Measurements from ENCODE around the gene KRT31. TPM values are rescaled to one million over a fixed set of nuclear protein-coding genes. Genes with fewer than 3 reads are reported as not detected.

KRT31 gene
- total RNA-seq, 1 experiment from 2014 or later, result not detected

DNA sequence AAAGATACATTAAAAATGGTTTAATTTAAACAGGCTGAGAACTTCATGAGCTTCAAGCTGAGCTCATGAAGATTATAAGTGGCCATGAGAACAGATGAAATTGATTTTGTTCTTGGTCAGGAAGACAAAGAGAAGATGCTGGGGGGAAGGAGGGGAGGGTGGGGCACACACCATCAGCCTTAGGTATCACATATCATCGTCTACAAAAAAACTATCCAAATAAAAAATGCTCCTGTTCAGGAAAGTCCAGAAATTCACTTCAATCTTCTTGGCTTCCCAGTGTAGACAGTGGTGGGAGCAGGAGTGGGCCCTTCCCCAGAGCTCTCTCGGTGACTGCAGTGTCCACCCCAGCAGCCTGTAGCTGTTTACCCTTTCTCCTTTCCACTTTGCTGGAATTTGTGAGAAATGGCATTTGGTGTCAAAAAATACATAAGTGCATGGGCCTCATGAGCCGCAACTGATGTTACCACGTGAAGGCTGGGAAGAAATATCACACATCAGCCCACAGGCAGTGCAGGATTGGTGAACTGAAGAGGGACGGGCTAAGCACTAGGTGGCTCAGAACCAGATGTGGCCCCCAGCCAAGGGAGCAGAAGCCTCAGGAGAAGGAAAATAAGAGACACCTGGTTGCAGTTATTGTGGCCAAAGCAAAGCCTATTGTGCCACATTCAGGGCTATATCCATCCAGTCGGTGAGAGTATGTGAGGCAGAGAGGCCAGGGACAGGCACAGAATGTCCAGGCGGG lies 20.9 kb upstream of the KRT31 start:
- Mint-ChIP-seq H3K4me1 (ENCODE audit: insufficient read depth, unreplicated experiment) (peaks cover 32% of the 10 kb centered on the region), H3K36me3 (ENCODE audit: insufficient read depth, unreplicated experiment) (no peaks in the 10 kb centered on the region), H3K27me3 (ENCODE audit: insufficient read depth, unreplicated experiment) (no peaks in the 10 kb centered on the region), H3K9me3 (ENCODE audit: unreplicated experiment) (no peaks in the 10 kb centered on the region), H3K4me3 (ENCODE audit: unreplicated experiment) (no peak overlapping the region), H3K27ac (ENCODE audit: low read depth, unreplicated experiment) (no peak overlapping the region)
- ChIA-PET CTCF (interaction anchor here (0.8 to 1.0 kb wide), 3 partner anchors 10 to 26 kb away, joined by 3 read pairs; no protein-coding TSS in a partner anchor), POLR2A (interaction anchor here (0.9 to 1.6 kb wide), 4 partner anchors 13 to 27 kb away, joined by 3 to 5 read pairs (median 4); no protein-coding TSS in a partner anchor)
- intact Hi-C loops (cut with micrococcal nuclease), result no loop called here
- no peak for DNase-seq (ENCODE audit: unreplicated experiment)
- BruUV-seq (replicated peaks), result no TSS peak
- TF ChIP-seq, protein P1, sequence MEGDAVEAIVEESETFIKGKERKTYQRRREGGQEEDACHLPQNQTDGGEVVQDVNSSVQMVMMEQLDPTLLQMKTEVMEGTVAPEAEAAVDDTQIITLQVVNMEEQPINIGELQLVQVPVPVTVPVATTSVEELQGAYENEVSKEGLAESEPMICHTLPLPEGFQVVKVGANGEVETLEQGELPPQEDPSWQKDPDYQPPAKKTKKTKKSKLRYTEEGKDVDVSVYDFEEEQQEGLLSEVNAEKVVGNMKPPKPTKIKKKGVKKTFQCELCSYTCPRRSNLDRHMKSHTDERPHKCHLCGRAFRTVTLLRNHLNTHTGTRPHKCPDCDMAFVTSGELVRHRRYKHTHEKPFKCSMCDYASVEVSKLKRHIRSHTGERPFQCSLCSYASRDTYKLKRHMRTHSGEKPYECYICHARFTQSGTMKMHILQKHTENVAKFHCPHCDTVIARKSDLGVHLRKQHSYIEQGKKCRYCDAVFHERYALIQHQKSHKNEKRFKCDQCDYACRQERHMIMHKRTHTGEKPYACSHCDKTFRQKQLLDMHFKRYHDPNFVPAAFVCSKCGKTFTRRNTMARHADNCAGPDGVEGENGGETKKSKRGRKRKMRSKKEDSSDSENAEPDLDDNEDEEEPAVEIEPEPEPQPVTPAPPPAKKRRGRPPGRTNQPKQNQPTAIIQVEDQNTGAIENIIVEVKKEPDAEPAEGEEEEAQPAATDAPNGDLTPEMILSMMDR (IDR thresholded peaks at IDR 0.05; ENCODE audit: unreplicated experiment), result no peak

DNA sequence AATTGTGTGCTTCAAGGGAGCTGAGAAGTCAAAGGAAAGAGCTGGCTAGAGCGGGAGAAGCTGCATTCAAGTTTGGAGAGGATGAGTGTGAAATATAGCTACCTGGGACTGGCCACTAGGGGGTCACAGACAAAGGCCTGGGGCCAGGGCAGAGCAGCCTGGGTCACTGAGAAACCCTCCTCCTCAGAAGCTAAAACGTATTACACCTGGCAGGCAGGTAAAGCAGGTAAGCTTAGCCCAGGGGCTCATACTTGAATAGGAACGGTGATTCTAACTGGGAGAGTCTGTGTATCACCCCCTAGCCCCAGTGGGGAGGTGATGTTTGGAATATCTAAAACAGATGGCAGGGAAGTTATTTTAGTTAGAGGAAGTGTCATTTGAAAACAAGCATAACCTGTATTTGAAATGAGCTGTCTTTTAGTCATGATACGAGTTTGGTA lies 20.2 kb upstream of the KRT31 start:
- TF ChIP-seq, protein P1 (IDR thresholded peaks at IDR 0.05; ENCODE audit: unreplicated experiment), result peak; percentile 37
- no peak overlapping the region for H3K4me3 Mint-ChIP-seq (ENCODE audit: unreplicated experiment)
- no peaks in the 10 kb centered on the region for H3K27me3 Mint-ChIP-seq (ENCODE audit: insufficient read depth, unreplicated experiment)
- DNase-seq (ENCODE audit: unreplicated experiment), result peak; percentile 34
- no peaks in the 10 kb centered on the region for H3K36me3 Mint-ChIP-seq (ENCODE audit: insufficient read depth, unreplicated experiment)
- CTCF ChIA-PET, result interaction anchor here (0.6 to 1.0 kb wide), 4 partner anchors 10 to 87 kb away, joined by 3 to 4 read pairs (median 3); no protein-coding TSS in a partner anchor
- no TSS peak for BruUV-seq (replicated peaks)
- H3K4me1 Mint-ChIP-seq (ENCODE audit: insufficient read depth, unreplicated experiment), result peaks cover 32% of the 10 kb centered on the region
- no peak overlapping the region for H3K27ac Mint-ChIP-seq (ENCODE audit: low read depth, unreplicated experiment)
- H3K9me3 Mint-ChIP-seq (ENCODE audit: unreplicated experiment), result no peaks in the 10 kb centered on the region
- POLR2A ChIA-PET, result interaction anchor here (0.6 to 1.6 kb wide), 5 partner anchors 12 to 79 kb away, joined by 3 to 5 read pairs (median 3); no protein-coding TSS in a partner anchor
- intact Hi-C loops (cut with micrococcal nuclease), result no loop called here

DNA sequence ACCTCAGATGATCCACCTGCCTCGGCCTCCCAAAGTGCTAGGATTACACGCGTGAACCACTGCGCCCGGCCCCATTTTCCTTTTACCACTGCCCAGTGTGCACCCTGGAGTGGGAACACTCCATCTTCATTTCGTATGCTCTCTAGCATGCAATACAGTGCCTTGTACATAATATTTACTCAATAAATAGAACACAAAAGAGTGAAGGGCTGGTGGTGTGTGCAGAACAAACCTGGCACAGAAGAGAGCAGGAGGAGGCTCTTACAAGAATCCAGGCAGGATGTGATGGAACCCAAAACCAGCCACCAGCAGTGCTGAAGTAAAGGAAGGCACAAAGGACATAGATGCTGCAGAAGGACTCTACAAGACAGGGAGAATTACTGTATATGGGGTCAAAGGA lies 19.7 kb upstream of the KRT31 start:
- DNase-seq (ENCODE audit: unreplicated experiment), result no peak
- TF ChIP-seq, protein P1 (IDR thresholded peaks at IDR 0.05; ENCODE audit: unreplicated experiment), result no peak
- Mint-ChIP-seq H3K4me3 (ENCODE audit: unreplicated experiment) (no peak overlapping the region), H3K27ac (ENCODE audit: low read depth, unreplicated experiment) (no peak overlapping the region), H3K27me3 (ENCODE audit: insufficient read depth, unreplicated experiment) (no peaks in the 10 kb centered on the region), H3K9me3 (ENCODE audit: unreplicated experiment) (no peaks in the 10 kb centered on the region), H3K4me1 (ENCODE audit: insufficient read depth, unreplicated experiment) (peaks cover 32% of the 10 kb centered on the region), H3K36me3 (ENCODE audit: insufficient read depth, unreplicated experiment) (no peaks in the 10 kb centered on the region)
- no TSS peak for BruUV-seq (replicated peaks)
- POLR2A ChIA-PET, result interaction anchor here (0.6 to 1.2 kb wide), 4 partner anchors 12 to 79 kb away, joined by 3 to 5 read pairs (median 3); no protein-coding TSS in a partner anchor
- CTCF ChIA-PET, result interaction anchor here (0.6 kb wide), 1 partner anchor 87 kb away, joined by 4 read pairs; no protein-coding TSS in a partner anchor
- intact Hi-C loops (cut with micrococcal nuclease), result no loop called here

DNA sequence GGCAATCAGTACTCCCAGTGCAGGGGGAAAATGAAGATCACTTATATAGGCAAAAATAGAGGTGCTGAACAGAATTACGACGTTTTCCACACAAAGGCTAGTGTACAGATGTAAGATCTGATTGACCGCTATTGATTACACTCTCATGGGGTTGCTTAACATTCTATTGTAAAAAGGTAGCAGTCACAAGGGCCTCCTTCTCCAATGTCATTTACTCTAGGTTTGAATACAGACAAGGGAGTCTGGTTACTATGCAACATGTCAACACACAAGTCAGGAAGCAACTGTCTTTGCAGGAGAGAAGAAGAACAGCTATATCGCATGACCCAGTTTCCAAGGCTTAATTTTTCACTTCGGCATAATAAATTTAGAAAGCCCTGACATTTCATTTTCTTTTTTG lies 19.1 kb upstream of the KRT31 start:
- Mint-ChIP-seq H3K9me3 (ENCODE audit: unreplicated experiment) (no peaks in the 10 kb centered on the region), H3K36me3 (ENCODE audit: insufficient read depth, unreplicated experiment) (no peaks in the 10 kb centered on the region), H3K4me1 (ENCODE audit: insufficient read depth, unreplicated experiment) (peaks cover 30% of the 10 kb centered on the region), H3K27ac (ENCODE audit: low read depth, unreplicated experiment) (no peak overlapping the region), H3K27me3 (ENCODE audit: insufficient read depth, unreplicated experiment) (no peaks in the 10 kb centered on the region), H3K4me3 (ENCODE audit: unreplicated experiment) (no peak overlapping the region)
- TF ChIP-seq, protein P1 (IDR thresholded peaks at IDR 0.05; ENCODE audit: unreplicated experiment), result no peak
- no peak for DNase-seq (ENCODE audit: unreplicated experiment)
- BruUV-seq (replicated peaks), result no TSS peak
- CTCF ChIA-PET, result interaction anchor here (1.0 kb wide), 1 partner anchor 63 kb away, joined by 3 read pairs; no protein-coding TSS in a partner anchor
- intact Hi-C loops (cut with micrococcal nuclease), result no loop called here
- POLR2A ChIA-PET, result interaction anchor here (0.8 kb wide), 1 partner anchor 12 kb away, joined by 4 read pairs; no protein-coding TSS in a partner anchor

Measured in MCF 10A (cell line).